DLD1 (cell line): ENCODE results near the gene CHKA.

Source experiments
- in situ Hi-C: cut with HindIII; loops from 2 replicates; pipeline ENCODE4 v1.10.0; 2017; ENCODE audit warnings: low sequenced_read_pairs

Gene CHKA

GRCh38 chr11:68143310-68143689, 22.1 kb upstream of the CHKA start:
- in situ Hi-C loops, result no loop called here

- in situ Hi-C loops, result no loop called here
Measured at GRCh38 chr11:68142441-68143309, 21.5 kb upstream of the CHKA start.

DNA sequence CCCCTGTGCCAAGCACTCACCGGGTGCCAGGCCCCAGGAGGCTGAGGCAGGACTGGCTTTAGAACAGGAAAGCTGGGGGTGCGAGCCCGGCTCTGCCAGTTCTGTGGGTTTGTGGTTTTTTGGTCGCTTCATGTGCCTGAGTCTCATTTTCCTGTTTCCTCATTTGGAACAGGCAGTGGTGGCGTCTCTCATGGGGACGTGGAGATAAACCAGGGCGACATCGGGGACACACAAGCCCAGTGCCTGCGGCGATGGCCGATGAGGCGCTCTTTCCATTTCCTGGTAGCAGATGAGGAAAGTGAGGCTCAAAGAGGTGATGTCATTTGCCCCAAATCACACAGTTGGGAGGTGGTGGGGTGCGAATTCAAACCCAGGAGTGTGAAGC, 20.8 kb upstream of the CHKA start:
- in situ Hi-C loops, result no loop called here

- in situ Hi-C loops, result no loop called here
Measured at GRCh38 chr11:68141246-68142027, 20.2 kb upstream of the CHKA start.

DNA sequence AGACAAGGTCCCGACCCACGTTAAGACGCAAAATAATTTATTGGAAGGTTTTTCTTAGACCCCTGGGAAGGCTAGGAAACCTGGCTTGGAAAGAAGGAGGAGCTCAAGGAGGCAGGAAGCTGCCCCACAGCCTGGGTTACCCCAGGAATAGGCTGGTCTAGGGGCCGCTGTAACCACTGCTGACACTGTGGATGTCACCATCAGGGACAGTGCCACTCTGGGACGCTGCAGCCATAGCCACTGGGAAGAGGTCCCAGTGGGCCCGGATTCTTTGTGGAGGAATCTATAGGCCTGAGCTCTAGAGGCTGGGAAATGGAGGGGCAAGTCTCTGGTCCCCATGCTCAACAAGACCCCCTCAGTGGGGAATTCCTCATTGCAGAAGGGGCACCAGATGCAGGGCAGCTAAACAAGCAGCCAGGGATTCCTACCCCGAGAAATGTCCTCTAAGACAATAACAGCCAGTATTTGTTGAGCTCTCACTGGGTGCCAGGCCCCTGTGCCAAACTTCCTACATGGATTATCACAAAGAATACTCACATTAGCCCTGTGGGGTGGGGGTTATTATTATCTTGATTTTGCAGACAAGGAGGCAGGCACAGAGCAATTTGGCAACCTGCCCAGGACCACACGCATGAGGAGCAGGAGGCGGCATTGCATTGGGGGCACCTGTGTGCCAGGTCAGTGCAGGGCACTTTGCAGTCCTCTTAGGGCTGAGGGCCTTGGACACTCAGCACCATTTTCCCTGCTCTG, 19.5 kb upstream of the CHKA start:
- in situ Hi-C loops, result no loop called here

DNA sequence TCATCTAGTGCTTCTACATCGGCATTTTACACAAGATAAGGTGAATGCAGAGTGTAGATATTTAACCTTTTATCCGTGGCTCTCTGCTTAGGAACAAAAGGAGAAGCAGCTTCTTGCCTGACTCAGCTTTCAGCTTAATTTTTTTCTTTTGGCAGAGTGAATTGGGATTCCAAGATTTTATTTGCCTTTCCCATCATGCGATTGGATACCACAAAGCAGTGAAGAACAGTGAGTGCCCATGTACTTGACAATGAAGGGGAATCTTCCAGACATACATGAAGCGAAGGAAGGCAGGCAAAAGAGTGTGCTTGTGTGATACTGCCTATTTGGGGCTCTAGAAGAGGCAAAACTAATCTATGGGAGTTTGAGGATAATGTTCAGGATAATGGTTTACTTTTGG, 17.0 kb upstream of the CHKA start:
- in situ Hi-C loops, result no loop called here

DNA sequence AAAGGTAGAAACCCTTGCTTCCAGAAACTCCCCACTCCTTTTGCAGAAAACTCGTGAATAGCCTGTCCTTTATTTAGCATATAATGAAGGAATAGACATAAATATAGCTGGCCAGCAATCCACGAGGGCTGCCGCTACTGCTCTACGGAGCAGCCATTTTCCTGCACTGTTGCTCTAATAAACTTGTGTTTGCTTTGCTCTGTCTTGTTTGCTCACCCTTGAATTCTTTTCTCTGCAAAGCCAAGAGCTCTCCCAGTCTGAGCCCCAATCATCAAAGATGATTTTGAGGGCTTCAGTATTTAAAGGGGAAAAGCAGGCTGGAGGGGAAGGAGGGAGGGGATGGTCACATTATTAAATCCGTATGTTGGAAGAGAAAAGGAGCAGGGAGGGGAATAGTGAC, 16.6 kb upstream of the CHKA start:
- in situ Hi-C loops, result no loop called here

- in situ Hi-C loops, result no loop called here
Measured at GRCh38 chr11:68136866-68137265, 15.7 kb upstream of the CHKA start.

DNA sequence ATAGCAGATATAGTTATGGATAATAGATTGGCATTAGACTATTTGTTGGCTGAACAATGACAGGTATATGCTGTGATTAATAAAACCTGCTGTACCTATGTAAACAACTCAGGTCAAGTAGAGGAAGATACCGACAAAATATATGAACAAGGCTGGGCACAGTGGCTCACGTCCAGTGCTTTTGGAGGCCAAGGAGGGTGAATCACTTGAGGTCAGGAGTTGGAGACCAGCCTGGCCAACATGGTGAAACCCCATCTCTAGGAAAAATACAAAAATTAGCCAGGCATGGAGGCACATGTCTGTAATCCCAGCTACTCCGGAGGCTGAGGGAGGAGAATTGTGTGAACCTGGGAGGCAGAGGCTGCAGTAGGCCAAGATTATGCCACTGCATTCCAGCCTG, 14.0 kb upstream of the CHKA start:
- in situ Hi-C loops, result no loop called here

DNA sequence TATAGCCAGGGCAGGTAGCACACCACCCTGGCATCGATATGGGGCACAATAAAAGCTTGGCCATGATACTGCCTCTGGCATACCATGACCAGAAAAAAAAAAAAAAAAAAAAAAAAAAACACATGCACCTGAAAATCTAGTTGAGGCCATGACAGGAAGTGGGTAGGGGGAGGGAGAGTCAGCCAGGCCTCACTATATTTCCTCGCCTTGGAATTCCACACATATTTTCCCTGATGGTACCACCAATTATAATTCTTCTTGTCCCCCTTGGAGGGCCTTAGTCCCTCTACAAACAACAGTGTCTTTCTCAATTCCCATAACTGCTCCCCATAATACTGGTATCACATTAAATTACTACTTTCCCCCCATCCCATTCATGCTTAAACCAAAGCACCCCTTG, 12.6 kb upstream of the CHKA start:
- in situ Hi-C loops, result no loop called here

GRCh38 chr11:68130121-68130520, 8.9 kb upstream of the CHKA start:
- in situ Hi-C loops, result no loop called here

- in situ Hi-C loops, result no loop called here
Measured at GRCh38 chr11:68128682-68129327, 7.6 kb upstream of the CHKA start.

DNA sequence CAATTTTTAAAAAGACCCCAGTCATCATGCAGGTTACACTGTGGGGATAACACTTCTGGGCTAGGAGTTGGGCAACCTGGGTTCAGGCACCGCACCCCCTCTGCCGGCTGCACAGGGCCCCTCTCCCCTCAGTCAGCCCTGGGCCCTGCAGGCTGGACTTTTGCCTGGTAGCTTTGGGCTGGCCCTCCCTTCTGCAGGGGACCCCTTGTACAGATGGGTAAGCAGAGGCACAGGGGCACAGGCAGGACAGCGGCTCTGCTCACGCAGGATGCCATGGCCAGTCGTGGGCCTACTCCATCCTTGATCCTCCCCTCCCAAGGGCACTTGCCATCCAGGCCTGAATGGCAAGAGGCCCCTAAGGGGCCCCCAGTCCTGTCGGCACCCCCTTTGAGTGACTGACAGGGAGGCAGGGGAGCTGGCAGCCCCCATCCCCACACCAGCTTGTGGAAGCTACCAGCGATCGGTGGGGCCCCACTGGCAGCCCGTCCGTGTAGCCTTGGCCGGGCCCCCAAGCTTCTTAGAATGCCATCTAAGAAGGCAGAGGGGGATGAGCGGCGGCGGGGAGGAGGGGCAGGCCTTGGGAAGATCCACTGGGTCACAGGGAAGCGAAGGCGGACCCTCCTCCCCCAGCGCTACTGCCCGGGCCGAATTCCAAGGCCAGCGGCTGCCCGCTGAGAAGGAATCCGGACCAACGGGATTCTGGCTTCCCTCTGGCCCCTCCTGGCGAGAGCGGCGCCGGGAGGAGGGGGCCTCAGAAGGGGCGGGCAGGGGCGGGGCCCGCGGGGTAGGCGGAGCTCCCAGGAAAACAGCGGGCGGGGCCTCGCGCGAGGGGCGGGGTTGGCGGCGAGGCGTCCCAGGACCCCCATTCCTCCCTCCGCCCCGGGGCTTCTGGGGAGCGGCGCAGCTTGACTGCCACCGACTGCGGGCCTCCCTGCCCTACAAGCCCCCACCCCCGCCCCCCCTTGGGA, 6.8 kb upstream of the CHKA start:
- in situ Hi-C loops, result no loop called here

DNA sequence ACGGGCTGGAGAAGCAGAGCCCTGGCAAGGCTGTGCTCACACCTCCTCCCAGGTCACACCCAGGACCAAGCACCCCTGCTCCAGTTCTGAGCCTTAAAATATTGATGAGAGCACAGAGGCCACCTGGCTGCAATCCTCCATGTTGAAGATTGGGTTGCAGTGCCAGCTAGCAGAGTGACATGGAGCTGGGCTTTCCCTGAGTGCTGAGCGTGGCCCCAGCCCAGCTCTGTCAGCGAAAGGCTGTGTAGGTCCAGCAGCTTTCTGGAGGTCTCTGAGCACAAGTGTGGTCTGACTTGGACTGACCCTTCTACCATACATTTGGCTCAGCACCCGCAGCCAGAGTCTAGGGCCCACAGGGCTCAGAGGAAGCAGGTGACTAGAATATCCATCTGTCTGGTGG, 4.0 kb upstream of the CHKA start:
- in situ Hi-C loops, result no loop called here

DNA sequence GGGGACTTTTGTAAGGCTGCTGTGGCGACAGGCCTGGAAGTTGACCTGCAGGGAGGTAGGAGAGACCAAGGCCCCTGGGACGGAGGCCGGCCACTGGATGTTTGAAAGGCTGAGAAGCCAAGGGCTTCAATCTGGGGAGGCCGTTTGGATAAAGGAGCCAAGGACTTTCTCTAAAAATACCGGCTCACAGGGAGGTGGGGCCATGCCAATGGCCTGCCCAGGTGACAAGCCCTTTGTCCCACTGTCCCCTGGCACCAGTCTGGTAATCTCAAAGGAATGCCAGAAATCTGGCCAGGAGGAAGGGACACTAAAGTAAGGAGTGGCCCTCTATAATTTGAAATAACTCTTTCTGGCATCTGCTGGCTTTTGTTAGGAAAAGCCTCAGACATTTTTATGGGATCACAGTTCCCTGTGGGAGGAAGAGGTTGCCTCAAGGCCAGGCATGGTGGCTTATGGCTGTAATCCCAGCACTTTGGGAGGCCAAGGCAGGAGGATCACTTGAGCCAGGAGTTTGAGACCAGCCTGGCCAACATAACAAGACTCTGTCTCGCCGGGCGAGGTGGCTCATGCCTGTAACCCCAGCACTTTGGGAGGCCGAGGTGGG, 1.9 kb upstream of the CHKA start:
- in situ Hi-C loops, result no loop called here

- in situ Hi-C loops, result no loop called here
Measured at GRCh38 chr11:68120273-68121066, 718 bp downstream of the CHKA start.

DNA sequence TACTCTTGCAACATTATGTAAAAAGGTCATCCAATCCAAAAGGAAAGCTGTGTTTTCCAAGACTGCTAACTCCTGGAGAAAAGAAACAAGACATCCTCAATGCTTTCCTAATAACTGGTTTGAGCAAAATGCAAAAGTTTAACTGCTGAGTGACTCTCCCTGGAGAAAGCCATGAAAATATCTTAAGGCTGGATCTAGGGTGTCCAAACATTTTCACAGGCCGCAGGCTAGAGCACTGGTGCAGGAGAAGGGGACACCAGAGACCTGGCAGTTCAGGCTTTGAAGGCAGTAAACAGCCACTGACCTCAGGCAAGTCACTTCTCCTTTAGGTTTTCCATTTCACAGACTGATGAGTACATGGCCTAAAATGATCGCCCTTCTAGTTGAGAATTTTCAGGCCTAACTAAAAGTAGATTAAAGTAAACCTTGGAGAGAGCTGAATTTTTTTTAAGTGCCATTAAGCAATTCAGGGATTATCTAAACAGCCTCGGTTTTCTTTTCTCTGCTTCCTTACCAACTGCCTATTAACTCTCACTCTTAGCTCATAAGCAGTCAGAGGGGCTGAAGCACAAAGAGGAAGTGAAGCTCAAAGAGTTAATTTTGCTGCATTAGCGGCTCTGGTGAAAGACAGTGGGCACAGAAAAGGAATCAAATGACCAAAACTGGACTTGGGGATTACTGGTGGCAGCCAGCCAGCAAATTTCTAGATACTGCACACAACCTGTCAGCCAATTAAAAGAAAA, 2.3 kb downstream of the CHKA start:
- in situ Hi-C loops, result no loop called here

- in situ Hi-C loops, result no loop called here
Measured at GRCh38 chr11:68117853-68118470, 3.2 kb downstream of the CHKA start.
